Activated T-cell treated with anti-CD3 and anti-CD28 coated beads, Interleukin-2, amount 50 U/mL, for 4 hours (primary cell): ENCODE results near the gene PMIS2. TPM values are rescaled to one million over a fixed set of nuclear protein-coding genes. Genes with fewer than 3 reads are reported as not detected.
A peak's percentile ranks its signal among the peaks of the same experiment; 100 is the strongest.
"Not testable (repeated sequence)": the region's sequence is repeated elsewhere in the genome, so short reads cannot be mapped to it uniquely, and the experiment has no call there.

Source experiments
- ATAC-seq, 2 donors: fragments of 200-7000 bp; cut with Tn5 transposase; one replicate each; pipeline ENCODE4 v1.10.0; 2021
- DNase-seq: peaks from one replicate; pipeline ENCODE4 v3.0.0-alpha.2; 2020
- H3K27me3 Mint-ChIP-seq: one replicate; pipeline ENCODE4 v1.8.0; 2021; ENCODE audit warnings: low read depth, mixed read lengths
- H3K36me3 Mint-ChIP-seq: one replicate; pipeline ENCODE4 v1.8.0; 2022; ENCODE audit warnings: mixed read lengths; ENCODE audit not compliant: insufficient read depth
- H3K4me1 Mint-ChIP-seq: one replicate; pipeline ENCODE4 v1.8.0; 2021; ENCODE audit warnings: low read depth, mixed read lengths
- H3K4me3 Mint-ChIP-seq: one replicate; pipeline ENCODE4 v1.8.0; 2021; ENCODE audit warnings: mild to moderate bottlenecking, moderate library complexity, mixed read lengths
- H3K9me3 Mint-ChIP-seq: one replicate; pipeline ENCODE4 v1.8.0; 2021; ENCODE audit warnings: mixed read lengths
- total RNA-seq, 3 donors: library from RNA; stranded (reverse); gene quantifications; one replicate each; pipeline ENCODE4 v1.2.1, GENCODE V29; 2021

PMIS2 gene
- total RNA-seq, 3 donors from 2014 or later, result not detected

GRCh38 chr19:35592226-35592625 lies 6.3 kb downstream of the PMIS2 start:
- peaks cover 2% of the 10 kb centered on the region for H3K27me3 Mint-ChIP-seq
- ATAC-seq (no peak), DNase-seq (no peak)
- no peak overlapping the region for H3K4me3 Mint-ChIP-seq
- no peaks in the 10 kb centered on the region for H3K9me3 Mint-ChIP-seq
- H3K36me3 Mint-ChIP-seq, result no peaks in the 10 kb centered on the region
- H3K4me1 Mint-ChIP-seq, result peaks cover 3% of the 10 kb centered on the region

GRCh38 chr19:35595026-35595425 lies 9.1 kb downstream of the PMIS2 start:
- H3K27me3 Mint-ChIP-seq, H3K36me3 Mint-ChIP-seq, H3K9me3 Mint-ChIP-seq, DNase-seq, ATAC-seq, H3K4me1 Mint-ChIP-seq, H3K4me3 Mint-ChIP-seq: not testable (repeated sequence)

GRCh38 chr19:35595928-35596327 lies 10.0 kb downstream of the PMIS2 start:
- H3K4me1 Mint-ChIP-seq, result peaks cover 3% of the 10 kb centered on the region

GRCh38 chr19:35596366-35596999 lies 10.5 kb downstream of the PMIS2 start:
- no peak overlapping the region for H3K4me3 Mint-ChIP-seq
- H3K4me1 Mint-ChIP-seq, result peaks cover 3% of the 10 kb centered on the region
- H3K9me3 Mint-ChIP-seq, result no peaks in the 10 kb centered on the region

More at GRCh38 chr19:35595928-35596327, 10.0 kb downstream of the PMIS2 start:
- no peak for DNase-seq
- ATAC-seq, result no peak
- Mint-ChIP-seq H3K4me3 (no peak overlapping the region), H3K9me3 (no peaks in the 10 kb centered on the region), H3K36me3 (no peaks in the 10 kb centered on the region), H3K27me3 (peaks cover 2% of the 10 kb centered on the region)

GRCh38 chr19:35601971-35602370 lies 16.0 kb downstream of the PMIS2 start:
- Mint-ChIP-seq H3K27me3 (no peaks in the 10 kb centered on the region), H3K36me3 (no peaks in the 10 kb centered on the region), H3K4me3 (no peak overlapping the region), H3K9me3 (peaks cover under 1% of the 10 kb centered on the region), H3K4me1 (no peaks in the 10 kb centered on the region)
- ATAC-seq (no peak), DNase-seq (no peak)

More at GRCh38 chr19:35596366-35596999, 10.5 kb downstream of the PMIS2 start:
- Mint-ChIP-seq H3K36me3 (no peaks in the 10 kb centered on the region), H3K27me3 (peaks cover 2% of the 10 kb centered on the region)
- DNase-seq, result no peak
- ATAC-seq, result peak; percentile 56 to 72

GRCh38 chr19:35604436-35604835 lies 18.5 kb downstream of the PMIS2 start:
- H3K4me3 Mint-ChIP-seq, H3K27me3 Mint-ChIP-seq, H3K36me3 Mint-ChIP-seq, DNase-seq, ATAC-seq, H3K4me1 Mint-ChIP-seq: not testable (repeated sequence)
- H3K9me3 Mint-ChIP-seq, result peaks cover 13% of the 10 kb centered on the region

- H3K9me3 Mint-ChIP-seq, result peaks cover 13% of the 10 kb centered on the region
- DNase-seq, H3K27me3 Mint-ChIP-seq, H3K4me3 Mint-ChIP-seq, ATAC-seq, H3K36me3 Mint-ChIP-seq: not testable (repeated sequence)
- peaks cover 25% of the 10 kb centered on the region for H3K4me1 Mint-ChIP-seq
Observed at GRCh38 chr19:35607170-35607569, 21.2 kb downstream of the PMIS2 start.

GRCh38 chr19:35607661-35608060 lies 21.7 kb downstream of the PMIS2 start:
- no peak for ATAC-seq

GRCh38 chr19:35608251-35608650 lies 22.3 kb downstream of the PMIS2 start:
- Mint-ChIP-seq H3K4me1 (peaks cover 25% of the 10 kb centered on the region), H3K27me3 (no peaks in the 10 kb centered on the region), H3K36me3 (no peaks in the 10 kb centered on the region), H3K4me3 (no peak overlapping the region), H3K9me3 (peaks cover 13% of the 10 kb centered on the region)
- DNase-seq (no peak), ATAC-seq (no peak)

More at GRCh38 chr19:35607661-35608060, 21.7 kb downstream of the PMIS2 start:
- Mint-ChIP-seq H3K36me3 (no peaks in the 10 kb centered on the region), H3K4me3 (no peak overlapping the region), H3K4me1 (peaks cover 25% of the 10 kb centered on the region), H3K27me3 (no peaks in the 10 kb centered on the region), H3K9me3 (peaks cover 13% of the 10 kb centered on the region)
- no peak for DNase-seq

GRCh38 chr19:35609851-35610353 lies 23.9 kb downstream of the PMIS2 start:
- Mint-ChIP-seq H3K9me3 (peaks cover 13% of the 10 kb centered on the region), H3K36me3 (no peaks in the 10 kb centered on the region), H3K27me3 (no peaks in the 10 kb centered on the region), H3K4me3 (no peak overlapping the region), H3K4me1 (peaks cover 25% of the 10 kb centered on the region)
- ATAC-seq (no peak), DNase-seq (no peak)

GRCh38 chr19:35612224-35612558 lies 26.2 kb downstream of the PMIS2 start:
- no peaks in the 10 kb centered on the region for H3K27me3 Mint-ChIP-seq
- H3K36me3 Mint-ChIP-seq, result peaks cover 4% of the 10 kb centered on the region
- DNase-seq (no peak), ATAC-seq (no peak)
- H3K9me3 Mint-ChIP-seq, result peaks cover 10% of the 10 kb centered on the region
- H3K4me1 Mint-ChIP-seq, result peaks cover 25% of the 10 kb centered on the region
- H3K4me3 Mint-ChIP-seq, result peak overlapping the region; percentile 85

- H3K9me3 Mint-ChIP-seq, result peaks cover 6% of the 10 kb centered on the region
- H3K4me3 Mint-ChIP-seq, result peak within 1 kb of the TSS; percentile 85
- DNase-seq (peak; percentile 95), ATAC-seq (peak; percentile 94 to 95)
- no peaks in the 10 kb centered on the region for H3K27me3 Mint-ChIP-seq
- H3K36me3 Mint-ChIP-seq, result peaks cover 4% of the 10 kb centered on the region
- H3K4me1 Mint-ChIP-seq, result peaks cover 25% of the 10 kb centered on the region
Observed at GRCh38 chr19:35612559-35613321, 26.8 kb downstream of the PMIS2 start, which contains the start of gene HAUS5. Gene HAUS5 (plus strand): TSS chr19:35612735. CDS start chr19:35612795, 60 bp downstream.

- peaks cover 4% of the 10 kb centered on the region for H3K36me3 Mint-ChIP-seq
- H3K9me3 Mint-ChIP-seq, result peaks cover 1% of the 10 kb centered on the region
- no peaks in the 10 kb centered on the region for H3K27me3 Mint-ChIP-seq
- H3K4me1 Mint-ChIP-seq, result peaks cover 23% of the 10 kb centered on the region
- no peak for DNase-seq
- ATAC-seq, result no peak
- peak overlapping the region; percentile 85 for H3K4me3 Mint-ChIP-seq
Observed at GRCh38 chr19:35613574-35613973, 27.6 kb downstream of the PMIS2 start.

GRCh38 chr19:35615036-35615435 lies 29.1 kb downstream of the PMIS2 start:
- no peak for DNase-seq
- ATAC-seq, result no peak
- H3K9me3 Mint-ChIP-seq, result no peaks in the 10 kb centered on the region
- peaks cover 4% of the 10 kb centered on the region for H3K36me3 Mint-ChIP-seq
- H3K4me1 Mint-ChIP-seq, result peaks cover 12% of the 10 kb centered on the region
- no peaks in the 10 kb centered on the region for H3K27me3 Mint-ChIP-seq
- H3K4me3 Mint-ChIP-seq, result no peak overlapping the region

- no peaks in the 10 kb centered on the region for H3K4me1 Mint-ChIP-seq
- DNase-seq (no peak), ATAC-seq (no peak)
- H3K27me3 Mint-ChIP-seq, result no peaks in the 10 kb centered on the region
- H3K9me3 Mint-ChIP-seq, result no peaks in the 10 kb centered on the region
- H3K36me3 Mint-ChIP-seq, result peaks cover 12% of the 10 kb centered on the region
- no peak overlapping the region for H3K4me3 Mint-ChIP-seq
Observed at GRCh38 chr19:35618857-35619256, 32.9 kb downstream of the PMIS2 start.
